Mesothelial cell of epicardium (in vitro differentiated cells): ENCODE data around the gene CIDEA. TPM values are rescaled to one million over a fixed set of nuclear protein-coding genes. Genes with fewer than 3 reads are reported as not detected.

Experiments used
- DNase-seq, 2 experiments: peaks; one replicate each; pipeline ENCODE4 v3.0.0; 2021; ENCODE audit warnings: low spot score in 2 of 2; ENCODE audit not compliant: unreplicated experiment in 2 of 2
- H3K27ac Mint-ChIP-seq: 2 replicates; pipeline ENCODE4 v1.8.0; 2021; ENCODE audit warnings: mixed read lengths
- H3K27me3 Mint-ChIP-seq: 2 replicates; pipeline ENCODE4 v1.8.0; 2021; ENCODE audit warnings: low read depth, mixed read lengths
- H3K36me3 Mint-ChIP-seq: 2 replicates; pipeline ENCODE4 v1.8.0; 2021; ENCODE audit warnings: mixed read lengths
- H3K4me1 Mint-ChIP-seq: 2 replicates; pipeline ENCODE4 v1.8.0; 2021; ENCODE audit warnings: mixed read lengths
- H3K4me3 Mint-ChIP-seq: 2 replicates; pipeline ENCODE4 v1.8.0; 2021; ENCODE audit warnings: mild to moderate bottlenecking, moderate library complexity, mixed read lengths
- H3K9me3 Mint-ChIP-seq: 2 replicates; pipeline ENCODE4 v1.8.0; 2021; ENCODE audit warnings: mixed read lengths
- CTCF ChIP-seq: fragments of 200-600 bp; sonication (generic); IDR thresholded peaks from one replicate; pipeline ENCODE4 v1.5.0; 2021; ENCODE audit warnings: antibody characterized with exemption; ENCODE audit not compliant: unreplicated experiment
- total RNA-seq: library from RNA; stranded (reverse); gene quantifications from 3 replicates; pipeline ENCODE4 v1.2.1, GENCODE V29; 2021

The CIDEA gene
- total RNA-seq, 1 donor from 2014 or later, result not detected

GRCh38 chr18:12231040-12231882, 22.9 kb upstream of the CIDEA start:
- H3K27me3 Mint-ChIP-seq, result peaks cover 4% of the 10 kb centered on the region
- no peaks in the 10 kb centered on the region for H3K36me3 Mint-ChIP-seq
- peaks cover 1% of the 10 kb centered on the region for H3K4me1 Mint-ChIP-seq
- H3K27ac Mint-ChIP-seq, result no peak overlapping the region
- H3K9me3 Mint-ChIP-seq, result no peaks in the 10 kb centered on the region
- DNase-seq, result no peak
- no peak overlapping the region for H3K4me3 Mint-ChIP-seq
- no peak for TF ChIP-seq CTCF

GRCh38 chr18:12231986-12232385, 22.2 kb upstream of the CIDEA start:
- no peak for DNase-seq
- H3K36me3 Mint-ChIP-seq, result no peaks in the 10 kb centered on the region
- no peak overlapping the region for H3K4me3 Mint-ChIP-seq
- peaks cover 6% of the 10 kb centered on the region for H3K27me3 Mint-ChIP-seq
- no peaks in the 10 kb centered on the region for H3K9me3 Mint-ChIP-seq
- peaks cover 1% of the 10 kb centered on the region for H3K4me1 Mint-ChIP-seq
- no peak overlapping the region for H3K27ac Mint-ChIP-seq
- TF ChIP-seq CTCF, result no peak

- Mint-ChIP-seq H3K4me3 (no peak overlapping the region), H3K27me3 (peaks cover 11% of the 10 kb centered on the region), H3K36me3 (no peaks in the 10 kb centered on the region), H3K4me1 (peaks cover 3% of the 10 kb centered on the region), H3K9me3 (no peaks in the 10 kb centered on the region), H3K27ac (no peak overlapping the region)
- DNase-seq, result no peak
- no peak for TF ChIP-seq CTCF
Measured at GRCh38 chr18:12233378-12233777, 20.8 kb upstream of the CIDEA start.

- DNase-seq, result no peak
- Mint-ChIP-seq H3K36me3 (no peaks in the 10 kb centered on the region), H3K4me1 (peaks cover 3% of the 10 kb centered on the region), H3K9me3 (no peaks in the 10 kb centered on the region), H3K27me3 (peaks cover 21% of the 10 kb centered on the region), H3K4me3 (no peak overlapping the region), H3K27ac (no peak overlapping the region)
- no peak for TF ChIP-seq CTCF
Measured at GRCh38 chr18:12234451-12235190, 19.5 kb upstream of the CIDEA start.

- Mint-ChIP-seq H3K36me3 (no peaks in the 10 kb centered on the region), H3K27me3 (peaks cover 35% of the 10 kb centered on the region), H3K4me1 (peaks cover 3% of the 10 kb centered on the region), H3K9me3 (no peaks in the 10 kb centered on the region), H3K27ac (no peak overlapping the region), H3K4me3 (no peak overlapping the region)
- no peak for DNase-seq
- TF ChIP-seq CTCF, result no peak
Measured at GRCh38 chr18:12236141-12236540, 18.0 kb upstream of the CIDEA start.
